GM18907 (cell line): ENCODE measurements around the gene RPAIN.

Source experiments
- ATAC-seq: cut with Tn5 transposase; IDR thresholded peaks from one replicate; pipeline ENCODE4 v1.9.1; 2021; ENCODE audit warnings: mild to moderate bottlenecking, moderate library complexity; ENCODE audit not compliant: unreplicated experiment

The RPAIN gene

GRCh38 chr17:5419959-5420653, at the start of gene RPAIN:
Gene RPAIN (plus strand): TSS chr17:5420182. CDS start chr17:5420211, 29 bp downstream.
- peak; percentile 67 for ATAC-seq

GRCh38 chr17:5370411-5370810, 49.6 kb upstream of the RPAIN start:
- no peak for ATAC-seq

GRCh38 chr17:5373112-5373511, 46.9 kb upstream of the RPAIN start:
- ATAC-seq = peak; percentile 56

- ATAC-seq = no peak
These were observed 41.3 kb upstream of the RPAIN start for GRCh38 chr17:5378566-5379207.

GRCh38 chr17:5379351-5380107, 40.5 kb upstream of the RPAIN start:
- ATAC-seq = no peak

DNA sequence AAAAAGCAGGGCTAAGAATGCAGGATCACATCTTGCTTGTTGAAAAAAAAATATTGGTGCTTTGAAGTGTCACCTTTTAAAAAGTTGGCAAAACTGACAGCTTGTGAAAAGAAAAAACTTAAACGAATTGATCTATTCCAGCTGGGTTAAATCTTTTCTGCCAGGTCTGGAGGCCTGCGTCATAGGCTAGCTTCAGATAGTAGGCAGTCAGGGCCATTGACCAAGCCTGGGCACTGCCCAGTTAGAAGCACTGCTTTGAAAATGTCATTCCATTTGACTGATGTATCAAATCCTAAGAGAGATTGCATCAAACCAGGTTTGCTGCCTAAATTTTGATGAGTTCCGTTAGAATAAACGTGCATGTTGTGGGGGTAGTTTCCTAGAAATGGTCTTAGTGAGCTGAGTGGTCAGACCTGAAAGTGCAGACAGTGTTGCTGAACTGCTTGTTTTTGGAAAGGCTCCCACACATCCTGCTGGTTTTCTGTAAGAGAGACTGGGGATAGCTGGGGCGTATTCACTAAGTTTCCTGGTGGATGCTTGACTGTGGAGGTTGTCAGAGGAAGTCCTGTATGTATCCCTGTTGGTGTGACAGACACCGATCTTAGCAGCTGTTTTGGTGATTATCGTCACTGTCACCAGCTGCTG, 39.4 kb upstream of the RPAIN start:
- no peak for ATAC-seq

- ATAC-seq = no peak
These were observed 38.4 kb upstream of the RPAIN start for GRCh38 chr17:5381542-5381941.

GRCh38 chr17:5391678-5392077, 28.3 kb upstream of the RPAIN start:
- ATAC-seq = no peak

DNA sequence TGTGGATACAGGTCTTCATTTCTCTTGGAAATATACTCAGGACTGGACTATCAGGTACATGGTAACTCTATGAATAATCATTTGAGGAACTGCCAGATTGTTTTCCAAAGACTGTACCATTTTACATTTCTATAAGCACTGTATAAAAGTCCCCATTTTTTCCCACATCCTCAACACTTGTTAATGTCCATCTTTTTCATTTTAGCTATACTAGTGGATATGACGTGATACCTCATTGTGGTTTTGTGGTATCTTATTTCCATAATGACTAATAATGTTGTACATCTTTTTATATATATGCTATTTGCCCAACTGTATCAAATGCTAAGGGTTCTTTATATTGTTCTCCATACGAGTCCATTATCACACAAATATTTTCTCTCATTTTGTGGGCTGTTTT, 23.4 kb upstream of the RPAIN start:
- ATAC-seq = no peak

- ATAC-seq = no peak
These were observed 20.2 kb upstream of the RPAIN start for GRCh38 chr17:5399767-5400166.

- ATAC-seq = no peak
These were observed 14.6 kb upstream of the RPAIN start for GRCh38 chr17:5405400-5405799.

GRCh38 chr17:5408186-5408585, 11.8 kb upstream of the RPAIN start:
- ATAC-seq = no peak

GRCh38 chr17:5410594-5411272, 9.2 kb upstream of the RPAIN start:
- ATAC-seq = no peak

DNA sequence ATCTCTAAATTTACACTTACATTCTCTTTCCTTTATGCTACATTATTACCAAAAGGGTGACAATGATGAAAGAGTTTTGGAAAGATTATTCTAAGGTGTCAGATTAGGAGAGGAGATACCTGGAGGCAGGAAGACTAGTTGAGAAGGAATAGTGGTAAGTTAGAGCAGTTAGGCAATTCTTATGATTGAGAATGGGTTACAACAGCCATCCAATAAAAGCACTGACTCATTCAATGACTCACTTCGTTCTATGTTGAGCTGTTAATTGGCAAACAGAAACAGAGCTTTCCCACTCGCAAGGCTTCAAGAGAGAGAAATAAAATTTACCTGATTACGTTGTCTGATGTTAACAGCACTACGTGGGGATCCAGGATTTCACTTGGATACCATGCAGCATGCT, 6.3 kb upstream of the RPAIN start:
- no peak for ATAC-seq

DNA sequence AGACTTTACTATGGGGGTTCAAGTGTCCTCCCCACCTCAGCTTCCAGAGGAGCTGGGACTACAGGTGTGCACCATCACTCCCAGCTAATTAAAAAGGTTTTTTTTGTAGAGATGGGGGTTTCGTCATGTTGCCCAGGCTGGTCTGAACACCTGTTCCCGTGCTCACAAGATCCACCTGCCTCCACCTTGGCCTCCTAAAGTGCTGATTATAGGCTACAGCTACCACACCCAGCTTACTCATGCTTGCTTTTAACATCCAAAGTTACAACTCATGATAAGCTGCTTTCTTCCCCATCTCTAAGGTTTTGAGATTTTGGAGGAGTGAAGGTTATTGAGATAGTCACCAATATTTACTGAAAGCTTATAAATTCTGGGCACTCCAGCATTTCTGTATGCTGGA, 3.1 kb upstream of the RPAIN start:
- ATAC-seq = no peak

- peak; percentile 28 for ATAC-seq
These were observed 1.1 kb upstream of the RPAIN start for GRCh38 chr17:5418858-5419355.

DNA sequence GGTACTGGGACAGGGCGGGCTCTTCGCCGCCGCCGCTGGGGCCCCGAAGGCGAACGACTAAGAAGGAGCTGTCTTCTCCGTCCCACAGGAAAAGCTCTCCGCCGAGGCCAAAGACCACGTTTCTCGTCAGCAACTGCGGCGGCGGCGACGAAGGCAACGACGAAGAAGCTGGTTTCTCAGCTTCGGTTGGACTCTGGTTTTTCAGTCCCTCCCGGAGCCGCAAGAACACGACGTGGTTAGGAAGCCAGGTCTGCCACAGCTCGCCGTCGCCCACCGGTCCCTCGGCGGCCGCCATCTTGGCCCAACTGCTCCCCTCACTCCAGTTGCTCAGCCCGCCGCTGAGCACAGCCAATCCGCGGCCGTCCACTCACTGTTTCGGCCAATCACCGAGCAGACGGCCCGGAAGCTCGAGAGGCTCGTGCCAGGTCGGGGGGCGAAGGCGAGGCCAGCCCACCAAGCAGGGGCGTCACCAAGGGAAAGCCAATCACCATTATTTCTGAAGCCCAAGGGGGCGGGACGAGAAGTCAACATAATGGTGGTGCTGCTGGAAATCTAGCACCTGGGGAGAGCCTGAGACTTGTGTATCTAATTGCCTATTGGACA, 525 bp upstream of the RPAIN start, which contains the start of gene NUP88:
Gene NUP88, minus strand, starts transcription at position 307 of the 603 bp plus-strand sequence. Its CDS starts 12 bp downstream, at position 295.
- peak; percentile 88 for ATAC-seq

DNA sequence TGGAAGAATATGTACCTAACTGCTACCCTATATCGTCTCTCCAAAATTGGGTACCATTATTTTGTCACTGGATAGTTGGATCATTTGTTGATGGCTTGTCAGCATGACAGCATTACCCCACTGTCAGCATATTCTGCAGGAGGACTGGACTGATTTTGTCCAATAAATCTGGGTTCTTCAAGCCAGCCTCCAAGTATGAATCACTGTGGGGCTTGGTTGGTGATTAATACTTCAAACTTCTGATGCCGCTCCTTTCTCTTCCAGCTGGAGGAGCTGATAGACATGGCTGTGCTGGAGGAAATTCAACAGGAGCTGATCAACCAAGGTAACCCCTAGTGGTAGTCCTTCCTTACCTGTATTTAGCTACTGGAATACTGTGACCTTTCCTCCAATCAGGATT, 2.5 kb downstream of the RPAIN start:
- no peak for ATAC-seq

DNA sequence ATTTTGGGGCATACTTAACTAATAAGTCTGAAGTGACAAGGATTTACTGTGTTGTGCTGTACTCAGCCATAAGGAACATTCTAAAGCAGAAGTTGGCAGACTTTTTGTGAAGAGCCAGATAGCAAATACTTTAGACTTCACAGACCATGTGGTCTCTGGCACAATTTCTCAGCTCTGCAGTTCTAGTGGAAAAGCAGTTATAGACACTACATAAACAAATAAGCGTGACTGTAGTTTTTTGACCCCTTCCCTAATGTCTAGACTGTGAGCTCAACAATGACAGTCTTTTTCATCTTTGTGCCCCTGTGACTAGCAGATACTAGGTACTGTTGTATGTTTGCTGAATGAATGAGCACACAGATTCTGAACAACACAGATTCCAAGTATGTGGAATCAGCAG, 4.9 kb downstream of the RPAIN start:
- ATAC-seq = no peak

DNA sequence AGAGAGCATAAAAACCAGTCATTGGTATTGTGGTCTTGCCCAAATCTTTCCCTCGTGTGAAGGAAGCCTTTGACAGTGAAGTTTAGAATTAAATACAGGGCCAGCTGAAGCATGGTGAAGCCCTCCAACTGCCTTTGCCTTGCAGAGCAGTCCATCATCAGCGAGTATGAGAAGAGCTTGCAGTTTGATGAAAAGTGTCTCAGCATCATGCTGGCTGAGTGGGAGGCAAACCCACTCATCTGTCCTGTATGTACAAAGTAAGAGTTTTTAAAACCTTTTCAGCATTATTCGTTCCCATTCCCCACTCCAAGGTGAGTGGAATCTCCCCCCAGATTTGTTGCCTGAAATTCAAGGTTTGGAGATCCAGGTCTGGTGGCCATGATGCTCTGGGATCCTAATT, 5.8 kb downstream of the RPAIN start:
- ATAC-seq = no peak
